Body of pancreas (tissue), 4 donors: Measurements from ENCODE around the gene TTLL5.
"Not testable (repeated sequence)": the region's sequence is repeated elsewhere in the genome, so short reads cannot be mapped to it uniquely, and the experiment has no call there.

Experiments
- CTCF ChIP-seq, 7 experiments: fragments of 450-650 bp in 4 of 7; fragments of 200-600 bp in 3 of 7; sonication (generic) in 3 of 7; IDR thresholded peaks; one replicate each; pipeline ENCODE4 v1.5.1; 2016 to 2019; ENCODE audit warnings: antibody characterized with exemption in 7 of 7
- POLR2A ChIP-seq, 3 donors: fragments of 450-650 bp; IDR thresholded peaks; one replicate each; pipeline ENCODE4 v1.6.1; 2016; ENCODE audit warnings: antibody characterized with exemption in 3 of 3, mild to moderate bottlenecking in 2 of 3

- not testable (repeated sequence) for TF ChIP-seq POLR2A, CTCF (IDR thresholded peaks at IDR 0.05)
These were observed 259.4 kb downstream of the TTLL5 start for GRCh38 chr14:75920421-75920820.
